PC-3 (cell line): ENCODE results near the gene EFL1. TPM values are rescaled to one million over a fixed set of nuclear protein-coding genes. Genes with fewer than 3 reads are reported as not detected.
A peak's percentile ranks its signal among the peaks of the same experiment; 100 is the strongest.

Experiments used
- ATAC-seq: fragments of 200-7000 bp; cut with Tn5 transposase; 2 replicates; pipeline ENCODE4 v1.9.1; 2020; ENCODE audit warnings: mild to moderate bottlenecking, moderate library complexity
- BruUV-seq: library from RNA; stranded (reverse); fragments of 400-500 nt; replicated peaks from 2 replicates; lab custom pipeline; 2021; lab: Mats Ljungman, UMichigan
- CTCF ChIA-PET: fragments of 300-600 bp; sonication (Branson Sonifier 250); formaldehyde crosslinking; loops from one replicate; lab custom pipeline; 2022; ENCODE audit warnings: antibody characterized with exemption; lab: Charles Lee
- POLR2A ChIA-PET: fragments of 300-600 bp; sonication (Branson Sonifier 250); formaldehyde crosslinking; loops from one replicate; lab custom pipeline; 2022; ENCODE audit warnings: antibody characterized with exemption; ENCODE audit not compliant: unreplicated experiment; lab: Charles Lee
- DNase-seq: peaks from one replicate; pipeline ENCODE4 v3.0.0-alpha.2; 2015
- H2AFZ ChIP-seq: fragments of 300-600 bp; sonication (generic); 2 replicates; pipeline ENCODE4 v1.6.0; 2016; ENCODE audit warnings: antibody characterized with exemption, low read length
- H3F3A ChIP-seq: fragments of 300-600 bp; sonication (generic); one replicate; pipeline ENCODE4 v1.6.0; 2017; ENCODE audit warnings: antibody characterized with exemption, low read length, control low read depth, mild to moderate bottlenecking; ENCODE audit not compliant: unreplicated experiment
- H3K27ac ChIP-seq: fragments of 300-600 bp; sonication (generic); 2 replicates; pipeline ENCODE4 v1.5.1; 2016; ENCODE audit warnings: mild to moderate bottlenecking, low read length
- H3K27me3 ChIP-seq: fragments of 300-600 bp; sonication (generic); 2 replicates; pipeline ENCODE4 v1.6.1; 2016; ENCODE audit warnings: low read length, mixed read lengths
- H3K36me3 ChIP-seq: fragments of 300-600 bp; sonication (generic); 2 replicates; pipeline ENCODE4 v1.6.1; 2016; ENCODE audit warnings: low read depth, mixed run types, low read length, mixed read lengths
- H3K4me1 ChIP-seq: fragments of 300-600 bp; sonication (generic); 2 replicates; pipeline ENCODE4 v1.5.1; 2016; ENCODE audit warnings: low read length; ENCODE audit not compliant: insufficient read depth
- H3K4me2 ChIP-seq: fragments of 300-600 bp; sonication (generic); 2 replicates; pipeline ENCODE4 v1.6.0; 2016; ENCODE audit warnings: low read length
- H3K4me3 ChIP-seq: fragments of 300-600 bp; sonication (generic); 2 replicates; pipeline ENCODE4 v1.5.1; 2016; ENCODE audit warnings: mild to moderate bottlenecking, low read length, mixed read lengths
- H3K79me2 ChIP-seq: fragments of 300-600 bp; sonication (generic); 2 replicates; pipeline ENCODE4 v1.6.1; 2017; ENCODE audit warnings: low read length, mixed read lengths
- H3K9ac ChIP-seq: fragments of 300-600 bp; sonication (generic); 2 replicates; pipeline ENCODE4 v1.6.0; 2016; ENCODE audit warnings: mild to moderate bottlenecking, low read length
- H3K9me2 ChIP-seq: fragments of 300-600 bp; sonication (generic); replicated peaks from 2 replicates; pipeline ENCODE4 v1.6.1; 2016; ENCODE audit warnings: mixed run types, low read length, mixed read lengths
- H3K9me3 ChIP-seq: fragments of 300-600 bp; sonication (generic); 2 replicates; pipeline ENCODE4 v1.6.1; 2016; ENCODE audit warnings: low read length, mixed read lengths
- H4K20me1 ChIP-seq: fragments of 300-600 bp; sonication (generic); 2 replicates; pipeline ENCODE4 v1.6.1; 2016; ENCODE audit warnings: low read length, mixed read lengths
- CTCF ChIP-seq: fragments of 300-600 bp; sonication (generic); conservative IDR thresholded peaks from 2 replicates; pipeline ENCODE4 v1.5.1; 2017; ENCODE audit warnings: antibody characterized with exemption, low read depth, mild to moderate bottlenecking, low read length
- EZH2 ChIP-seq: fragments of 300-600 bp; sonication (generic); IDR thresholded peaks from one replicate; pipeline ENCODE4 v1.6.1; 2017; ENCODE audit warnings: antibody characterized with exemption, mild to moderate bottlenecking, low read length; ENCODE audit not compliant: unreplicated experiment
- EZH2phosphoT487 ChIP-seq: fragments of 300-600 bp; sonication (generic); IDR thresholded peaks from 2 replicates; pipeline ENCODE4 v1.6.1; 2018; ENCODE audit warnings: mild to moderate bottlenecking, antibody characterized with exemption, low read length, borderline replicate concordance
- intact Hi-C: fragments of 100-400 bp; cut with micrococcal nuclease; formaldehyde crosslinking; loops from 2 replicates; pipeline ENCODE4 v1.9.0; 2023
- total RNA-seq: library from RNA; depleted of rRNA; stranded (reverse); fragments of >200 nt; gene quantifications from 2 replicates; pipeline ENCODE4 v1.2.3, GENCODE V29; 2014

EFL1 gene
- total RNA-seq, 1 experiment from 2014 or later: 14.7 TPM

- intact Hi-C loops: no loop called here
- Histone ChIP-seq H3F3A (no peaks in the 10 kb centered on the region), H3K27me3 (no peaks in the 10 kb centered on the region), H3K9me2 (no peaks in the 10 kb centered on the region), H3K9ac (no peak overlapping the region), H3K79me2 (no peaks in the 10 kb centered on the region), H2AFZ (0 out of 2 replicates have a peak overlapping the region, but pooled peaks have one; percentile 7), H4K20me1 (no peaks in the 10 kb centered on the region), H3K9me3 (no peaks in the 10 kb centered on the region), H3K27ac (peak overlapping the region; percentile 5), H3K4me3 (no peak overlapping the region), H3K4me2 (0 out of 2 replicates have a peak overlapping the region, but pooled peaks have one; percentile 3), H3K36me3 (peaks cover 7% of the 10 kb centered on the region; the same call in 1 of the 2 replicates), H3K4me1 (peaks cover 18% of the 10 kb centered on the region)
- no TSS peak for BruUV-seq
- peak; percentile 24; the same call in 1 of the 2 replicates for ATAC-seq
- CTCF ChIA-PET: interaction anchor here (0.6 kb wide), 1 partner anchor 131 kb away, joined by 3 read pairs; no protein-coding TSS in a partner anchor
- POLR2A ChIA-PET: no interaction called here
- no peak for TF ChIP-seq CTCF
- TF ChIP-seq EZH2phosphoT487: no peak
- TF ChIP-seq EZH2: no peak
- no peak for DNase-seq
Measured at GRCh38 chr15:82146576-82146975, 116.0 kb downstream of the EFL1 start.

- no TSS peak for BruUV-seq
- no peaks in the 10 kb centered on the region for H3K9me2 ChIP-seq
- no peak overlapping the region for H3K9ac ChIP-seq
- H3K27ac ChIP-seq: no peak overlapping the region
- H3K4me2 ChIP-seq: no peak overlapping the region
- no peaks in the 10 kb centered on the region for H3K36me3 ChIP-seq
- H3K4me1 ChIP-seq: peaks cover 35% of the 10 kb centered on the region
- no peaks in the 10 kb centered on the region for H3K9me3 ChIP-seq
- no peaks in the 10 kb centered on the region for H4K20me1 ChIP-seq
- ChIA-PET POLR2A (no interaction called here), CTCF (no interaction called here)
- no peak for TF ChIP-seq EZH2phosphoT487
- no peak for ATAC-seq
- H3F3A ChIP-seq: no peaks in the 10 kb centered on the region
- no peaks in the 10 kb centered on the region for H3K27me3 ChIP-seq
- H2AFZ ChIP-seq: no peak overlapping the region
- H3K79me2 ChIP-seq: no peaks in the 10 kb centered on the region
- intact Hi-C loops: no loop called here
- no peak for DNase-seq
- H3K4me3 ChIP-seq: no peak overlapping the region
Measured at GRCh38 chr15:82143390-82144385, 118.8 kb downstream of the EFL1 start.

- peaks cover 19% of the 10 kb centered on the region for H3K4me1 ChIP-seq
- no peak overlapping the region for H2AFZ ChIP-seq
- no peaks in the 10 kb centered on the region for H3K79me2 ChIP-seq
- ATAC-seq (no peak), DNase-seq (peak; percentile 73)
- no TSS peak for BruUV-seq
- H3K9me2 ChIP-seq: no peaks in the 10 kb centered on the region
- H3F3A ChIP-seq: no peaks in the 10 kb centered on the region
- no peaks in the 10 kb centered on the region for H3K9me3 ChIP-seq
- H3K4me3 ChIP-seq: no peak overlapping the region
- no peaks in the 10 kb centered on the region for H3K36me3 ChIP-seq
- peak overlapping the region; percentile 27; the same call in 1 of the 2 replicates for H3K4me2 ChIP-seq
- intact Hi-C loops: loop anchor here (1.0 kb wide), 1 partner anchor 33 kb away; no protein-coding TSS in a partner anchor
- no peak for TF ChIP-seq EZH2phosphoT487
- H4K20me1 ChIP-seq: no peaks in the 10 kb centered on the region
- no peak overlapping the region for H3K27ac ChIP-seq
- ChIA-PET POLR2A (no interaction called here), CTCF (interaction anchor here (2.5 kb wide), 1 partner anchor 33 kb away, joined by 26 read pairs; no protein-coding TSS in a partner anchor)
- no peaks in the 10 kb centered on the region for H3K27me3 ChIP-seq
- no peak overlapping the region for H3K9ac ChIP-seq
Measured at GRCh38 chr15:82140886-82141285, 121.6 kb downstream of the EFL1 start.
